Stimulated activated naive CD8-positive, alpha-beta T cell treated with anti-CD3 and anti-CD28 coated beads, Interleukin-15, amount 100 ng/mL, for 72 hours (primary cell): Measurements from ENCODE around the gene CTDP1.
A peak's percentile ranks its signal among the peaks of the same experiment; 100 is the strongest.

Experiments
- ATAC-seq: fragments of 150-1000 bp; cut with Tn5 transposase; 2 replicates; pipeline ENCODE4 v1.10.0; 2021; ENCODE audit warnings: mild to moderate bottlenecking, moderate library complexity
- DNase-seq, 2 donors: peaks; one replicate each; pipeline ENCODE4 v3.0.0; 2021 to 2022
- H3K27ac Mint-ChIP-seq, 2 donors: one replicate each; pipeline ENCODE4 v1.8.0; 2022; ENCODE audit warnings: mild to moderate bottlenecking in 2 of 2, mixed read lengths in 2 of 2, moderate library complexity in 2 of 2
- H3K27me3 Mint-ChIP-seq: one replicate; pipeline ENCODE4 v1.8.0; 2022; ENCODE audit warnings: mixed read lengths
- H3K4me1 Mint-ChIP-seq: one replicate; pipeline ENCODE4 v1.8.0; 2022; ENCODE audit warnings: mild to moderate bottlenecking, mixed read lengths
- H3K4me3 Mint-ChIP-seq, 2 donors: one replicate each; pipeline ENCODE4 v1.8.0; 2022; ENCODE audit warnings: mild to moderate bottlenecking in 2 of 2, mixed read lengths in 2 of 2, moderate library complexity in 1 of 2
- H3K9me3 Mint-ChIP-seq, 2 donors: one replicate each; pipeline ENCODE4 v1.8.0; 2022; ENCODE audit warnings: mixed read lengths in 2 of 2

Gene CTDP1

DNA sequence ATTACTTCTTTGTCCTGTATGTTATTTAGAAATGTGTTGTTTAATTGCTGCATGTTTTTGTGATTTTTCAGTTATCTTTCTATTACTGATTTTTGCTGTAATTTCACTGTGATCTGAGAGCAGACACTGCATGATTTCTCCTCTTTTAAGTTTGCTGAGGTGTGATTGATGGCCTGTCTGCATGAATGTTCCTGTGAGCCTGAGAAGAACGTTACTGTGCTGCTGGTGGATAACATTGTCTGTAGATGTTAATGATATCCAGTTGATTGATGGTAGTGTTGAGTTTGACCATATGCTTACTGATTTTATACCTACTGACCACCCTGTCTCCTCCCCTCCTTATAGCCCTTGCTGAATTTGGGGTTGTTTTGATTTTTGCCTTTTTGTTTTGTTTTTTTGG lies 80.7 kb downstream of the CTDP1 start:
- DNase-seq (no peak), ATAC-seq (no peak)
- Mint-ChIP-seq H3K9me3 (peaks cover 30 to 37% of the 10 kb centered on the region in 2 donors), H3K4me3 (no peak overlapping the region), H3K4me1 (no peaks in the 10 kb centered on the region), H3K27me3 (peaks cover under 1% of the 10 kb centered on the region), H3K27ac (no peak overlapping the region)

DNA sequence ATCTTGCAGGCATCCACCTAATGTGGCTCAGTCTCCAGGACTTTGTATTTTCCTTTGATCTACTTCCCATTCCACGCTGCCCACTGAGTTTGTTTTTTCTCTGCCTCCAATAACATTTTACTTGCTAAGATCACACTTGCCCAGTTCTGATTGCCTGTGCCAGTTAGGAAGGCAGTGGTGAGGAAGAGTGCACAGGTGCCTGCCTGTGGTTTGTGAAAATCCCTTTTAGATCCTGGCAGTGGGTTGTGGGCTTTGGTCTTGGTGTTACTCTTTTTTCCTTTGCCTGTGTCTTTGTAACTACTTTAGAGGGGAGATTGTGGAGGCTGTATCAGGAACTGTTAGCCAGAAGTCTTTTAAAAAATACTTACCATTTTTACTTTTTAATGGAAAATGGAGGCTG lies 81.3 kb downstream of the CTDP1 start:
- no peak overlapping the region for H3K27ac Mint-ChIP-seq
- H3K4me1 Mint-ChIP-seq, result no peaks in the 10 kb centered on the region
- H3K27me3 Mint-ChIP-seq, result peaks cover 6% of the 10 kb centered on the region
- DNase-seq (no peak), ATAC-seq (no peak)
- H3K4me3 Mint-ChIP-seq, result no peak overlapping the region
- peaks cover 30 to 37% of the 10 kb centered on the region in 2 donors for H3K9me3 Mint-ChIP-seq

DNA sequence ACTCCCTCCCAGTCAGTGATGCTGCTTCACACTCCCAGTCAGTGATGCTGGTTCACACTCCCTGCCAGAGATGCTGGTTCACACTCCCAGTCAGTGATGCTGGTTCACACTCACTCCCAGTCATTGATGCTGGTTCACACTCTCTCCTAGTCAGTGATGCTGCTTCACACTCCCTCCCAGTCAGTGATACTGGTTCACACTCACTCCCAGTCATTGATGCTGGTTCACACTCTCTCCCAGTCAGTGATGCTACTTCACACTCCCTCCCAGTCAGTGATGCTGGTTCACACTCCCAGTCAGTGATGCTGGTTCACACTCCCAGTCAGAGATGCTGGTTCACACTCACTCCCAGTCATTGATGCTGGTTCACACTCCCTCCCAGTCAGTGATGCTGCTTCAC lies 83.8 kb downstream of the CTDP1 start:
- no peak overlapping the region for H3K4me3 Mint-ChIP-seq
- peaks cover 34 to 39% of the 10 kb centered on the region in 2 donors for H3K9me3 Mint-ChIP-seq
- DNase-seq (no peak), ATAC-seq (no peak)
- peaks cover 28% of the 10 kb centered on the region for H3K27me3 Mint-ChIP-seq
- H3K4me1 Mint-ChIP-seq, result no peaks in the 10 kb centered on the region
- H3K27ac Mint-ChIP-seq, result no peak overlapping the region

DNA sequence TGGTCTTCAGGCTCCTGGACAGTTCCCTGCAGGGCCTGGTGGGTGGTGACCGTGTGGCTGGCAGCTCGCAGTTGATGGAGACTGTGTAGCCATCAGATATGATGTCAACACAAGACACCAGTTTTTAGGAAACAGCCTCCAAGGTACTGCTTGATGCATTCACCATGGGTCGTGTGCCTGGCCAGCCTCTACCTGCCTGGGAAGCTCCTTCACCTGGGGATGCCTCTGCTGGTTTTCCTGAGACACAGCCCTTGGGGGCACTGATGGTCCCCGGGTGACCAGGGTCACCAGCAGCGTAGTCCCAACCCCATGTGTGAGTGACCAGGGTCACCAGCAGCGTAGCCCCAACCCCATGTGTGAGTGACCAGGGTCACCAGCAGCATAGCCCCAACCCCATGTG lies 84.5 kb downstream of the CTDP1 start:
- H3K9me3 Mint-ChIP-seq, result peaks cover 31 to 35% of the 10 kb centered on the region in 2 donors

DNA sequence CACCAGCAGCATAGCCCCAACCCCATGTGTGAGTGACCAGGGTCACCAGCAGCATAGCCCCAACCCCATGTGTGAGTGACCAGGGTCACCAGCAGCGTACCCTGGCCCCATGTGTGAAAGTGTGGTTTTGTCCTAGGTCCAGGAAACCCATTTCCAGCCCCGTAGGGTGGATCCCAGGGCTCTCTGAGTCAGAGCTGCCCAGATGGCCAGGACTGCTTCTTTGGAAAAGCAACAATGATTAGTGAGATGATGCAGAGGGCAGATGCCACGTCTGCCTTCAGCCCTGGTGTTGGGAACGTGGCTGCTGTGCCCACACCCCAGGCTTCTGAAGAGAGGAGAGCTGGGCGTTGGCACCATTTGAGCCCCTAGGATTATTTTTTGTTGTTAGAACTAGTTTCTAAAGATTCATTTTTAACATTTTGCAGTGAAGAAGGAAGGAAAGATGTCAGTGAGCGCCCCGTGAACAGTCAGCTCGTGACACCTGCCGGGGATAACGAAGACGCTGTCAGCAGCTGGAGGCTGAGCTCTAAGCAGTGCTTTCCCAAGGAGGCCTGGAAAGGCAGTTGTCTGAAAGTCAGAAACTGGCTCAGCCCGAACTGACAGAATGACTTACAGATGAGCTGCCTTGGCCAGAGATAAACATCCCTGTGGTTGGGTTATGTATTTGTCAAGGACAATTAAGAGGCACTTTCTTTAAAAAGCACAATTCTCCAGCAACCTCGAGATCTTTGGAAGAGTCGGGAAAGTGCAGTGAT lies 86.1 kb downstream of the CTDP1 start:
- Mint-ChIP-seq H3K27me3 (peaks cover 36% of the 10 kb centered on the region), H3K9me3 (peaks cover 24 to 34% of the 10 kb centered on the region in 2 donors), H3K27ac (no peak overlapping the region), H3K4me1 (no peaks in the 10 kb centered on the region), H3K4me3 (no peak overlapping the region)
- ATAC-seq, result no peak
- no peak for DNase-seq

More for the DNA sequence above, 84.5 kb downstream of the CTDP1 start:
- H3K4me3 Mint-ChIP-seq, result no peak overlapping the region
- ATAC-seq (no peak), DNase-seq (no peak)
- no peak overlapping the region for H3K27ac Mint-ChIP-seq
- H3K4me1 Mint-ChIP-seq, result no peaks in the 10 kb centered on the region
- peaks cover 28% of the 10 kb centered on the region for H3K27me3 Mint-ChIP-seq

DNA sequence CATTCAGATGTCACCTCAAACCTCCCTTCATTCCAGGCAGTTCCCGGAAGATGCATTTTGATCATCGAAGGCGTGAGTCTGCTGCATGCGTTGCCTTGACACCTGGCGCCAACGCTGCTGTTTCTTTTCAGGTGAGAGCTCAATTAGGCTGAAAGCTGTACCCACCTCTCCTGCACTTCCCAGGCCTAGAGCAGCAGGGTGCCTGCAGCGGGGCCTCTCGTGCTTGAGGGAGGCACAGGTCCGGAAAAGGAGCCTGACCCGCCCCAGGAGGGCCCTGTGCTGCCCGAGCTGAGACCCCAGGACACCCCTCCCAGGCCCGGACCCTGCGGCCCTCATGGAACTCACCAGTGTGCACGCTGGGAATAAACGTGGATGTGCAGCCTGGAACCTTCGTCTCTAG lies 86.7 kb downstream of the CTDP1 start:
- no peak overlapping the region for H3K4me3 Mint-ChIP-seq
- peaks cover 36% of the 10 kb centered on the region for H3K27me3 Mint-ChIP-seq
- ATAC-seq, result no peak
- no peaks in the 10 kb centered on the region for H3K4me1 Mint-ChIP-seq
- DNase-seq, result no peak
- H3K27ac Mint-ChIP-seq, result no peak overlapping the region
- H3K9me3 Mint-ChIP-seq, result peaks cover 24 to 31% of the 10 kb centered on the region in 2 donors

DNA sequence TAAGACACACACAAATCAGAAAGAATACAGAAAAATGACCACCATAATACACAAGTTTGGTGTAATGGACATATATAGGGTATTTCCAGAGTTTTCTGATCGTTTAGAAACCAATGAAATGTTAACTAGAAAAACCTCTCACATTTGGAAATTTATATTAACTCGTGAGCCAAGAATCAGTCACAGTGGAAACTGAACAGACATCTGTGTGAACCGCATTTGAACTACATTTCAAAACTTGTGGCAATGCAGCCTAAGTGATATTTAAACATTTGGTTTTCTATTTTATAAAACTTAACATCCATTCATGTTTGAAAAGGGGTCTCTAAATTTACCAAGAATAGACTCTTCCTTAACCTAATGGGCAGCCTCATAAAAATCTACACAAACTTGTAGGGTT lies 89.1 kb downstream of the CTDP1 start:
- H3K27ac Mint-ChIP-seq, result no peak overlapping the region
- peaks cover 10 to 18% of the 10 kb centered on the region in 2 donors for H3K9me3 Mint-ChIP-seq
- DNase-seq, result no peak
- H3K4me1 Mint-ChIP-seq, result no peaks in the 10 kb centered on the region
- ATAC-seq, result no peak
- H3K4me3 Mint-ChIP-seq, result no peak overlapping the region
- peaks cover 56% of the 10 kb centered on the region for H3K27me3 Mint-ChIP-seq

DNA sequence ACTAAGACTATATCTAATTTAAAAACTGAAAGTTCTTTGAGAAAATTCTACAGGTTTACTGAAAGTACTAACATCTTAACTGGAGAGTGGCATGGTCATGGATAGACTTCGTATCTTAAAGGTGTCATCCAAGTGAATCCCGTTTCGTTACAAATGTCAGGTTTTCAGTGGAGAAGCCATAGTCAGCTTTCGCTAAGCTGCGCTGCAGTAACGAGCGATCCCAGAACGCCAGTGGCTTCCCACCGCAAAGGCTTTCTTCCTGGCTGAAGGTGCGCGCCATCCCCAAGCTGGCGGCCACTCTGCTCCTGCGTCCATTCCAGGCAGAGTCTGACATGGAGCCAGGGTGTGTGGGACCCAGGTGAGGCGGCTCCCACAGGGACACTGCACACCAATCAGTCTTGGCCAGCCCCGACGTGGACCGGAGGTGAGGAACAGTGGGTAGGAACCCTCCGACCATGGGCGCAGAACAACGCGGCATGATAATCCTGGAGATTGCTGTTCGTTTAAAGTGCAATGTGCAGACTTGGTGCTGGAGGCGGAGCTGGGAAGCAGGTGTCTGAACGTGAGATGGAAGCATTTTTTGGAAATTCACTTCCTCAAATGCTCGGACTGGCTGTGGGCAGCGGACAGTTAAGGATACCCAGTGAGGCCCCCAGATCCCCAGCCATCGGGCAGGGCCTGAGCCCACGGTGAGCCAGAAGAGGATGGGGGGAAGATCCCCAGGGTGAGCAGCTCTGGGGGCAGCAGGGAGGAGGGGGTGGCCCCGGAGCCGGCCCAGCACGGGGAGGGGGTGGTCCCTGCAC lies 90.3 kb downstream of the CTDP1 start:
- H3K9me3 Mint-ChIP-seq, result peaks cover 10 to 16% of the 10 kb centered on the region in 2 donors
- DNase-seq, result no peak
- no peaks in the 10 kb centered on the region for H3K4me1 Mint-ChIP-seq
- H3K27ac Mint-ChIP-seq, result no peak overlapping the region
- H3K27me3 Mint-ChIP-seq, result peaks cover 59% of the 10 kb centered on the region
- ATAC-seq, result no peak
- no peak overlapping the region for H3K4me3 Mint-ChIP-seq

DNA sequence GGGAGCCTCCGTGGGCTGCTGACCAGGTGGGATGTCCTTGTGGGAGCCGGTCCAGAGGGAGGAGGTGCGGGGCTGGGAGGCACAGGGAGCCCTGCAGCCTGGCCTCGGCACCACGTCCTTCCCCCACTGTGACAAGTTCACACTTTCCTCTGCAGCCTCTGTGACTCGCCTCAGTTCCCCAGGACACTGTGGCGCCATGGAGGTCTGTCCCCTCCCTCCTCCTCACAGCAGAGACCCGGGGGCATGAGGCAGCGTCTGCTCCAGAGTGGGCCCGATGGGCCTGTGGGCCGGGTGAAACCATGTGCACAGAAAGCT lies 90.9 kb downstream of the CTDP1 start:
- Mint-ChIP-seq H3K27me3 (peaks cover 62% of the 10 kb centered on the region), H3K27ac (no peak overlapping the region), H3K9me3 (peaks cover 10 to 16% of the 10 kb centered on the region in 2 donors), H3K4me3 (no peak overlapping the region), H3K4me1 (no peaks in the 10 kb centered on the region)
- DNase-seq, result no peak
- ATAC-seq, result peak; percentile 46

DNA sequence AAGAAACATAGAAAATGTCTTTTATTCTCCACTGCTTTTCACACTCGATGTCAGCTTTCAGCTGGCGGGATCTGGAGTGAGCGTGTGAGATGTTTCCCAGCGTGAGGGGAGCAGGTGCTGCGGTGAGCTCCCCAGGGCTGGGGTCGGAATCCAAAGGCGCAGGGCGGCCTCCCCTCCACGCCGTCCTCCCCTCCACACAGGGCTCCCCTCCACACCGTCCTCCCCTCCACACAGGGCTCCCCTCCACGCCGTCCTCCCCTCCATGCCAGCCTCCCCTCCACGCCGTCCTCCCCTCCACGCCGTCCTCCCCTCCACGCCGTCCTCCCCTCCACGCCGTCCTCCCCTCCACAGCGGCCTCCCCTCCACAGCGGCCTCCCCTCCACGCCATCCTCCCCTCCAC lies 91.2 kb downstream of the CTDP1 start:
- peak; percentile 66 for ATAC-seq
- Mint-ChIP-seq H3K9me3 (peaks cover 10 to 16% of the 10 kb centered on the region in 2 donors), H3K4me1 (no peaks in the 10 kb centered on the region), H3K27ac (no peak overlapping the region), H3K4me3 (no peak overlapping the region), H3K27me3 (peaks cover 62% of the 10 kb centered on the region)
- no peak for DNase-seq

DNA sequence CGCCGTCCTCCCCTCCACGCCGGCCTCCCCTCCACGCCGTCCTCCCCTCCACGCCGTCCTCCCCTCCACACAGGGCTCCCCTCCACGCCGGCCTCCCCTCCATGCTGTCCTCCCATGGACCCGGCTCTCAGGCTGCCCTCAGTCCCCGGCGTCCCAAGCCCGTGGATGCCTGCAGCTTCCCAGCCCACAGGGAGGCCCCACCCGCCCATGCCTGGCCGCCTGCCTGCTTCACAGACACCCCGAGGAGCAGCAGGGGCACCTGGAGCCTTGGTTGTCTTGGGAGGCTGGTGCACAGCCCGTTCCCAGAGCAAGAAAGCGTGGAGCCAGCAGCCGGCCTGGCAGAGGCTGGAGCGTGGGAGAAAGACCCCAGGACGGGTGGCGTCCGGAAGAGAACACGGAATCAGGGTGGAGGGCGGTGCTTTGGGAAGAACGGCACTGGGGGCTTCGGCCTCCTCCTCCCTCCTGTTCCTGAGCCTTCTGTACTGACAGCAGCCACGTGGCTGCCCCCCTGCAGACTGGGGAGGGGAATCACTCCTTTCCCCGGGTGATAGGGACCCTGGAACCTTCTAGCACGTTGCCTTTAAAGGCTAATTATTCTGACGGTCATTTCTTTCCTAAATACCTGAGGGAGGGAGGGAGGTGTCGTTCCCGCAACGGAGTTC lies 92.0 kb downstream of the CTDP1 start:
- Mint-ChIP-seq H3K27me3 (peaks cover 64% of the 10 kb centered on the region), H3K4me1 (no peaks in the 10 kb centered on the region), H3K27ac (no peak overlapping the region), H3K9me3 (peaks cover 10 to 16% of the 10 kb centered on the region in 2 donors), H3K4me3 (no peak overlapping the region)
- ATAC-seq, result peak; percentile 46
- DNase-seq, result no peak

DNA sequence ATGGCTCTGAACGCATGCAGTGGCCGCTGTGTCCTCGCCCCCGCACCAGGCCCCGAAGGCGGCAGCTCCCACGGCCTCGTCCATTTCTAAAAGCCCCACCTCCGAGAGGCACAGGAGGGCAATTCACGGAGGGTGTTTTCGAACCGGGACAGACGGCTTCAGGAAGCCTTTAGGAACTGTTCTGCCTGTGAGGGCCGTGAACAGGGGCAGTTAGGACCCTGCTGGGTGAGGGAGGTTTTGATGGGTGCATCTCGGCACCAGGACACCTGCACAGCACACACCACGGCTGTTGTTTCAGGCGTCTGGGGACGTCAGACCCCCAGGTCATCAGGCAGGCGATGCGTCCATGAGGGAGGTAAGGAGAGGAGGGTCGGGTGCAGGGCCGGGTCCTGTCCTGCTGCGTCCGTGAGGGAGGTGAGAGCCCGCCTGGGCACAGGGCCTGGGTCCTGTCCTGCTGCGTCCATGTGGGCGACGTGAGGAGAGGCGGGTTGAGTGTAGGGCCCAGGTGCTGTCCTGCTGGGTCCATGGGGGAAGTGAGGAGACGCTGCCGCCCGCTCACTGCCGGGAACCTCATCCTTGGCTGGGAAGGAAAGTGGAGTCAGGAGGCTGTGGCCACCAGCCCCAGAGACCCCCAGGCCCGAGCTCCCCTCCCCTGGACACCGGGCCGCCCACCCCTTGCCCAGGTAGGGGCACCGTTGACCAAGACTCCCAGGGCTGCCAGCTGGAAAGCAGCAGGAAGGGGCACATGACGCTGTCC lies 92.7 kb downstream of the CTDP1 start:
- DNase-seq (no peak), ATAC-seq (no peak)
- H3K4me1 Mint-ChIP-seq, result no peaks in the 10 kb centered on the region
- peaks cover 64% of the 10 kb centered on the region for H3K27me3 Mint-ChIP-seq
- H3K4me3 Mint-ChIP-seq, result no peak overlapping the region
- H3K9me3 Mint-ChIP-seq, result peaks cover 8 to 19% of the 10 kb centered on the region in 2 donors
- no peak overlapping the region for H3K27ac Mint-ChIP-seq

DNA sequence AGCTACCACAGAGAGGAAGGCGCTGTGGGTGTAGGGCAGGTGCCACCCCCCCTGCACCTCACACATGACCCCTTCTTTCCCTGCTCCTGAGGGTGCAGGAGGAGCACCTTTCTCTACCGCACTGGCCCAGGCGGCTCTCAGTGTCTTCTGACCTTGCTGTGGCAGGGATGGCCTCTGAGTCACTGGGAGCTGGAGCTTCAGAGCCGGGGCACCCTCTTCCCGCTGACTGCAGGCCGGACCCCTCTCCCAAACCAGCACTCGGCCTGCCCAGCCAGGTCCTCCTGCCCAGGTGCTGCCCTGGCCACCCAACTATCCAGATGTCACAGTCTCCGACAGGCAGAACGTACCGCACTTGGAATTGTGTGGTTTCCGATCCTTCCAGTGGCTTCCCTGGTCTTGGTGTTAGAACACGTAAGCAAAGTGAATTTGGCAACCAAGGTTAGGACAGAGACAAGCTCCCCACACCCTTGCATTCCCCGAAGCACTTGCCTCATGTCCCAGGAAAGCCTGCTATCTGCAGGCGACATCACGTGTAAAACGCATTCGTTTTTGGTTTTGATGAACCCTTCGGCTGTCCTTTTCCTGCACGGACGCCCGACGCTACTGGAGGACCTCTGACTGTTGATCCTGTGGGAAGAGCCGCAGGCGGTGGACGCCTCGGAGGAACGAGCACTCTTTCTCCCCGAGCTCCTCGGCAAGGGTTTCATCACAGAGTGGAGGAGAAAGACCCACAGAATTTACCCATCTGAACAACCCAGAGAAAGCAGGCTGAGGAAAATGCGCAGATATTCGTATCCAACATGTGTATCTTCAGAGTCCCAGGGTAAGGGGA lies 93.5 kb downstream of the CTDP1 start:
- H3K27me3 Mint-ChIP-seq, result peaks cover 64% of the 10 kb centered on the region
- no peaks in the 10 kb centered on the region for H3K4me1 Mint-ChIP-seq
- H3K9me3 Mint-ChIP-seq, result peaks cover under 1 to 18% of the 10 kb centered on the region in 2 donors
- DNase-seq (no peak), ATAC-seq (no peak)
- H3K4me3 Mint-ChIP-seq, result no peak overlapping the region
- peak overlapping the region in 1 of 2 donors; percentile 59 for H3K27ac Mint-ChIP-seq

DNA sequence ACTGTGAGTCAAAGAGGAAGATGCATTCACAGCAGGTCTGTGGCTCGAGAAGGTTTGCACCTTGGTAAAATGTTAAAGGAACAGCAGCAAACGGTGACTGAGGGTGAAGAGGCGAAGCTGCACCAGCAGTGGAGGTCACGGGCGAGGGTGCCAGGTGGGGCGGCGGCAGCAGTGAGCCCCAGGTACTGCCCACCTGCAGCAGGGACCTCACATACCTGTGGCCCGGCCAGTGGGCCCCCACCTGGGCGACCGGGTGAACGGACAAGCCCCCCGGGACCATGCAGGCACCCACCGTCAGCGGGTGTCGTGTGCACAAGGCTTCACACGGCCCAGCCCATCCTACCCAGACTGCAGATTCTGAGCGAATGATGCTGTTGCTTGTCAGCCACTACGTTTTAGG lies 94.5 kb downstream of the CTDP1 start:
- Mint-ChIP-seq H3K27ac (no peak overlapping the region), H3K4me1 (no peaks in the 10 kb centered on the region), H3K4me3 (no peak overlapping the region), H3K27me3 (peaks cover 68% of the 10 kb centered on the region), H3K9me3 (peaks cover 0 to 14% of the 10 kb centered on the region in 2 donors)
- DNase-seq, result no peak
- no peak for ATAC-seq
